ENCODE measurements around the gene RNLS.
"Not testable (repeated sequence)": the region's sequence is repeated elsewhere in the genome, so short reads cannot be mapped to it uniquely, and the experiment has no call there.

The RNLS gene

DNA sequence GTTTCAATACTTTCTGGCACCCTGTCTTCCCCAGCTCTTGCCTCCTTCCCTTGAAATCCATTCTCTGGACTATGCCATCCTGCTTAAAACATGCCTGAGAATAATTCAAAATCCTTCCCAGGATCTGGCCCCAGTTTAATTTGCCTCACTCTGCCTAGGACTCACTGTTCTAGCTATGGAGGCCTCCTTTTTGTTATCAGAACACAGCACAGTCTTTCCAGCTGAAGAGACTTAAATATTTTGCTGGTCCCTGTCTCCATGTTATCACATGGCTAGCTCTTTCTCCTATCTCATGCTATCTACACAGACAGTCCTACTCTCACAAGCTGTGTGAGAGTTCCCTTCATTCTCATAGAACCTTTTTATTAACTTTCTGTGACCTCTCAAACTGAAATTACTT is 194.8 kb downstream of the RNLS start:
- no peak for DNase-seq (ENCODE audit: low read depth in 2 of 2)

DNA sequence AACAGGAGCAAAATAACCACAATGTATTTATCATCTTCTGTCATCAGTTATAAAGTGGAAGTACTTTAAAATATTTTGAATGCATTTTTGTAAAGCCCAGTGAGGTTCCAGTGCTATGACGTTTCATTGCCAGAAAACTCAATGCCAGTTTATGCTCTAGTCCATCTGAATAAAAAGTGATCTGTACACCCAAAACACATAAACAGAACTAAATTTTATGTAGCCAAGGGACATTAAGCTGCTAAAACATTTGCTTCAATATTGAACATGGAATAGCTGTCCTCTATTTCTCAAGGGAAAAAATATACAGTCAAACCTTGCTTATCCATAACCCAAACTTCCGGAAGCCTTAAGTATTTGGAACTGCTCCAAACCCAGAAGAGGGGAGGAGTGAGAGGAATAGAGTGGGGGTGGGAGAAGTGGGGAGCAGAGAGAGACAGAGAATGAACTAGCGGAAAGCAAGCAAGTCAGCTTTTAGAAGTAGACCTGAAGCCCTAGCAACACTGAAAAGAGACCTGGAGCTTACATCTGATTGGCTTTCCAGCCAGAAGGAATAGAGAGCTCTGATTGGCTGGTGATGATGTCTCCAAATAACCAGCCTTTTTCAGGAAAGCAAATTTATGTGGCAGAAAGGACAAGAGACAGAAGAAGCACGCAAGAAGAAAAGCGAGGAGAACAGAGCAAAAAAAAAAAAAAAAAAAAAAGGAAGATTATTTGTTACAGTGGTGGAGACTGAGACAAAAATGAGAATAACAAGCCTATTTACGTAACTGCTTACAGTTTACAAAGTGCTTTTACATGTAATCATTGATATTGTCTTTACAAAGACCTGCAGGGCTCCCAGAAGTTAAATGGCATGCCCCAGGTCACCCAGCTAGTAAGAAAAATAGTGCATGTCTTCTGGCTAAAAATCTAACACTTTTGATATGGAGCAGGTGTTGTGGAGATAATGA is 196.0 kb downstream of the RNLS start:
- no peak for DNase-seq (ENCODE audit: low read depth in 2 of 2)

DNA sequence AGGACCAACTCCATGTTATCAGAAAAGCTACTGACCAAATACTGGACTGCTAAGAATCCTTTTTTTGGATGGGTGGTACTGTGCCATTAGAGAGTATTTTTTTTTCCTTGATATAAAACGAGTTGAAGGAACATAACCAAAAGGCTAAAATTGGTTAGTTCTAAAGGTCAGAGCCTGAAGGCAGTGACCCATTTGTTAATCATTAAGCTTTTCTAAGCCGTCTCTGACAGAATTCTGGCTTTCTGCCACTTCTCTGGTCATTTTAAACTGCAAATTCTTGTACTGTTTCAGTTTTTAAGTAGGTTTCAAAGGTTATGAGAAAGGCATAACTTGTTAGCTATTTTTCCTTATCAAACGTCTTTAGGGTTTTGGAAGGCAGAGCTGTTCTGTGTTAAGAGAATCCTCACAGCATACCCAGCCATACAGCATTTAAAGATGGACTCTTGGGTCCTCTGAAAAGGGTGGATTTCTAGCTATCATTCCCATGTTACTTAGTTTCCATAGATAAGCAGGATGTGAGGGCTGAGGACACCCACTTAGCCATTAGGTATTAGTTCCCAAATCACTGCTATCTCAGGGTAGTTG is 196.8 kb downstream of the RNLS start:
- DNase-seq (ENCODE audit: low read depth in 2 of 2): no peak

DNA sequence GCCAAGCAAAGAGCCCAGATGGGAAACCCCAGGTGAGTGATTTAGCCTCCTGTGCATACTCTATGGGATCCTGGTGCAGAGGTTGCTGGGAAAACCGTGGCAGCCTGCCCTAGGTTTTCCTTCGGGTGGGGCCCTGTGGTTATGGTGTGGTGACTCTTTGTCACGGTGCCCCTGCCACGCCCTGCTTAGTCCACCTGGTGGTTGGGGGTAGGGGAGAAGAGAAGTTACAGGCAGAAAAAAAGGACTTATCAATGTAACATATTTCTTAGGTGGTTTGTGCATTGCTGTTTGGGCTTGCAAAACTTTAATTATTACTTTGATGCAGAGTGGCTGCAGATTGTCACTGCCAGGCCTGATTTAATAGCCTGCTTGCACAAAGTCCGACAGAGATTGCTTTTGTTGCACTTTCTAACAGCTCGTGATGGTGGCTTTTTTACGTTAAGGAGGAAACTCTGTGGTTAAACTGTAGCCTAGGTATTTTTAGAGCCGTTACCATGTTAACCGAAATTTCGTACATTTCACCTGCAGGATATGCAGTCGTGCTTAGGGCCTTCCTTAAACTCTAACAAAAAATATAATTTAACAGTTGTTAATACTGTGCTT is 197.4 kb downstream of the RNLS start:
- peak; percentile 17 to 29 for DNase-seq (ENCODE audit: low read depth in 2 of 2)

DNA sequence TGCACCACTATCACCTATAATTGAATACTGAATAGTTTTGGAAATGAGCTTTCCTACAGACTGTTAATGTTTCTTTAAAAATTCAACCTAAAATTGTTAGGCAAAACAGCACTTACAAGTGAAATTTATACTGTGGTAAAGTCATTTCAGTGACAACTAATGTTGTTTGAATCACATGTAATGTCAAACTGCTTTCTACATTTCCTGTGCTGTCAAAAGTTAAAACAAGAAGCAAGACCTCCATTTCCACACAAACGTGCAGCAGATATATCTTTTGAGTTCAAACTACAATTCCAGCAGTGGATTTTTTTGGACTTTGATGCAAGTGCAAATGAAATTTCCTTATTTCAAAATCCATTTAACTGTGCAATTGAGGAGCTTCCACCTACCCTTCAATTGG is 199.8 kb downstream of the RNLS start:
- no peak for DNase-seq (ENCODE audit: low read depth in 2 of 2)

DNA sequence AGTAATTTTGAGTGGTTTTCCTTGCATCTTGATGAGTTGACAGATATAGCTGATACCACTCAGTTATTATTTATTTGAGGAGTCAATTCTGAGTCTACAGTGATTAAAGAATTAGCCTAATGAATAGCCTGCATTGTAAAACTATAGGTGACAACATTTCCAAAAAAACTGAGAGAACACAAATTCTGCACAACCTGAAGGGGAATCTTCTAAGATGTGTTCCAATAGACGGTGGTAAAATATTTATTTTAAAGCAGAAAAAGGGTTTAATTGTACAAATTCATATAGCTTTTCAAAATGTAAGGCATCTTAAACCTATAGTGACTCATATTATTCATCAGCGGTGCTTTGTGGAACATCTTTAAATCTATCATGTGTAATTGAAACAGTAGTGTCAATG is 200.4 kb downstream of the RNLS start:
- no peak for DNase-seq (ENCODE audit: low read depth in 2 of 2)

DNA sequence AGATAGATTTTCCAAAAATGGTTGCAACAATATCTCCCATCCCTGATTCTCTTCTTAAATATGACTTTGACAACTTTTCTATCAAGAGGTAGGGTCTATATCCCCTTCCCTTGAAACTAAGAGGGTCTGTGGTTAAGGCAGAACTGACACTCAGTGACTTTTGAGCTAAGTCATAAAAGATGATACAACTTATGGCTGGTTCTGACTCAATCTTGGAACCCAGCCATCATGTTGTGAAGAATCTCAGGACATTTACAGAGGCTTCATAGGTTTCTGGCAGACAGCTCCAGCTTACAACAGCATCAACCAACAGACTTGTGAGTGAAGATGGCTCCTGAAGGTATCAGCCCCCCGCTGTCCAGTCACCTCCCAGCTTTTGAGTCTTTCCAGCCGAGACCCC is 203.5 kb downstream of the RNLS start:
- DNase-seq (ENCODE audit: low read depth in 2 of 2): no peak

DNA sequence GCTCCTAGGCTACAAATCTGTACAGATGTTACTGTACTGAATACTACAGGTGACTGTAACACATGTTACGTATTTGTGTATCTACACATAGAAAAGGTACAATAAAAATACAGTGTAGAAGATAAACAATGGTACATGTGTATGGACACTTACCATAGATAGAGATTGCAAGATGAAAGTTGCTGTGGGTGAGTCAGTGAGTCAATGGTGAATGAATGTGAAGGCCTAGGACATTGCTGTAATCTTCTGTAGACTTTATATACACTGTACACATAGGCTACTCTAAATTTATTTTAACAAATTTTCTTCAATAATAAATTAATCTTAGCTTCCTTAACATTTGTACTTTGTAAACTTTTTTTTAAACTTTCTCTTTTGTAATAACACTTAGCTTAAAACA is 205.6 kb downstream of the RNLS start:
- DNase-seq (ENCODE audit: low read depth in 2 of 2): no peak

DNA sequence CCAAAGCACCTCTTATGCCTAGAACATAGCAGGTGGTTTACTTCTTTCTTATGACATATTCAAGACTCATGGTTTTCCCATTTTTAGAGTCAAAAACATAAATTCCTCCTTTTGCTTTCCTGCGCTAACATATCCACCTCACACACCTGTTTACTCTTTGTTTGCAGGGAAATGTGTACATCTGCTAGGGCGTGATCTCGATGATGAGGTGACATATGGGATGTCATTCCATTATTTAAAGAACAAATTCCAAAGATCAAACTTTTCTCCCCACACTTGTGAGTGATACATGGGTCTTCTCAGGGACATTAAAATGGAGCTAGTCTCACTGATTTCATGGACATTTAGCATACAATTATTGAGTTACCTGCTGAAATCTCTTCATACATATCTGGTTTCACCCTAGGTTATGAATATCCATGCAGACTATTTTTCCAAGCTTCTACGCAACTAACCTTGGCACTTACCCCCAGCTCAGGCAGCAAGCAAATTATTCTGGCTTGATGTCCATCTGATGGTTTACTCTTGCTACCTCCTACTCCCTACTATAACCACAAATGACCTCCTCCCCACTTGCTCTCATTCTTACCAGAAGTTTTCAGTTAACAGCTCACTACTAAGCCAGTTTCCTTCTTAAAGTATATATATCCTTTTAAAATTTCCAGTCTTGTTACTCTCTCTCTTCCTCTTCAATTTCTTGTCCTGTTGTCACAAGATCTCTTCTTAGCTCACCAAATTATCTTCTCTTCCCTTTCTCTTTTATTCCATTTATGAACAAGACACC is 208.5 kb downstream of the RNLS start:
- DNase-seq (ENCODE audit: low read depth in 2 of 2): no peak

DNA sequence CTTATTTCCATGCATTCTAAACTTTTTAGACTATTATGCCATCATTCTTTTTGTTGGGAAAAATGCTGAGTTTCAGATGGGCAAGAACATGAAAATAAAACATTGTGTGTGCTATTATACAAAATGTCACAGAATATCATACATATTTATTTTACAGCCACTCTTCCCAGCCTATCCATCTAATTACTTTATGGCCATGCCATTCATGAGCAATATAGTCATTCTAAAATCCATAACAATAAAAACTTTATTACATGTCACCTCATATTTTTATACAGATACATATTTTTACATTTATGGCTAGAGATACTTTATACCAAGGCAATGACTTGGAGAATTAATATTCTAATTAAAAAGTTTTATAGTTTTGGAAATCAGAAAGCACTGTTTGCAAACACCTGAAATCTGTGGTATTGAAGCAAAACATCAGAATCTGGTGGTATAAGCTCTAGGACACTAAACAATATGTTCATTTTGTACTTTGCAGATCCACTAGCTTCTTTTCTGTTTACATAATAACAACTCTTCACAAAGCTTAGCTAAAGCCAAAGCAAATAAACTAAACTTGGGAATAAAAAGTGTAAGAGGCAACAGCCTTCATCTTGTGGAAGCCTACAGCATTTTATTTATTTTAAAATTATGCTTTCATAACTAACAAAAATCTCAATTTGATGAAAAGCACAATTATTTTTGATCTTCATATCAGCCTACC is 210.1 kb downstream of the RNLS start:
- no peak for DNase-seq (ENCODE audit: low read depth in 2 of 2)

DNA sequence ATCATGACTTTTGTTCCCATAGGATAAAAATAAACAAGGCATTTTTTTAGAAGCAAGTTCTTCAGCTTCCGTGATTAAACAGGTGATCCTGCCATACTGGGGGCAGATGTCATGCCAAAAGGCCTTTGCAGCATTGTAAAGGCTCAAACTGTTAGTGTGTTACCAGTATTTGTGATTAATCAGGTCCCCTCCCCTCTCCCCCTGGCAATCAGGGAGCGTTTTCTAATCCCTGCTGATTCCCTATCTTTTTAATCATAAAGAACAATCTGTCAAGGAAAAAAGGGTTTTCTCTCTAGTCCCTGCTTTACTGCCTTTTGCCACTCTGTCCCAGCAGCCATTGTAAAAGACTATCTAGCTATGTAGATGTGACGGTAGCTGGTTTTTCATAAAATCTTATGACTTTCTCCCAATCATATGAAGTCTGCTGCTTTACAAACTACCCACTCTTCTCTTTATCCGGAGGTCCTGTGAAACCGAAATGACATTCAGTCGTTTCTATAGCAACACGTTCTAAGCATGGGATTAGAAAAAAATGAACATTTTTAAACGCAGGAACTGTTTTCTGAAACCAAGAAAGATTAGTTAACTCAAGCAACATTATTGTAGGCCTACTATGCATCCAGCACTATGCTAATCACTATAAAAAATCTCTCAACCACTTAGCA is 210.9 kb downstream of the RNLS start:
- no peak for DNase-seq (ENCODE audit: low read depth in 2 of 2)

DNA sequence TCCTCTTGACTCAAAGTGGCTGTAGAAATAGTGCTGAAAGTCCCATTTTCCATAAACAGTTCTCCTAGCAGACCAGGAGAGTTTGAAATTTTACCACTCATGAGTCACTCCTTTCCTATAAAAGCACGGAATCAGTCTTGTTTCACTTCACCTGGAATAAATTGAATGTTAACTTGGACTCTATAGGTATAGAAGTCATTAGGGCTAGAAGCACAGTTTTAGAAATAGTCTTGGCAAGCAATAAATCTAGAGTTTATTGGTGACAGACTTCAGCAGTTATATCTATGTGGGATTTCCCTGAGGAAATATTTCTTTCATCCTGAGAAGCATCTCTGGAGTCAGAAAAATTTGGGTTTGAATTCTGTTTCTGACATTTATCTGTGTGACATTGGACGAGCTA is 212.4 kb downstream of the RNLS start:
- DNase-seq (ENCODE audit: low read depth in 2 of 2): no peak

DNA sequence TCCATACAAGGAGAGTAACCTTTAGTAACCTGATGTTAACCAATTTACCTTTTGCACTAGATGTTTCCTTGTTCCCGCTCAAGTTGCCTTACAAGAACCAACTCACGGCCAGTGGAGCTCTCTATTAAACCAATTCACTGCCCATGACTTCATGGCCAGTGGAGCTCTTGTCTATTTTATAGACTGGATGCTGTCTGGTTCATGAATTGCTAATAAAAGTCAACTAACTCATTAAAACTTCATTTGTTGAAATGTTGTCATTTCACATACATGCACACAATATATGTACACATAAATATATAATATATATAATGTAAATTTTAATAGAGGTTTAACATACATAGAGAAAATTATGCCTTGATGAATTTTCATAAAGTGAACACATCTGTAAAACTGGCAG is 216.3 kb downstream of the RNLS start:
- DNase-seq (ENCODE audit: low read depth in 2 of 2): no peak

DNA sequence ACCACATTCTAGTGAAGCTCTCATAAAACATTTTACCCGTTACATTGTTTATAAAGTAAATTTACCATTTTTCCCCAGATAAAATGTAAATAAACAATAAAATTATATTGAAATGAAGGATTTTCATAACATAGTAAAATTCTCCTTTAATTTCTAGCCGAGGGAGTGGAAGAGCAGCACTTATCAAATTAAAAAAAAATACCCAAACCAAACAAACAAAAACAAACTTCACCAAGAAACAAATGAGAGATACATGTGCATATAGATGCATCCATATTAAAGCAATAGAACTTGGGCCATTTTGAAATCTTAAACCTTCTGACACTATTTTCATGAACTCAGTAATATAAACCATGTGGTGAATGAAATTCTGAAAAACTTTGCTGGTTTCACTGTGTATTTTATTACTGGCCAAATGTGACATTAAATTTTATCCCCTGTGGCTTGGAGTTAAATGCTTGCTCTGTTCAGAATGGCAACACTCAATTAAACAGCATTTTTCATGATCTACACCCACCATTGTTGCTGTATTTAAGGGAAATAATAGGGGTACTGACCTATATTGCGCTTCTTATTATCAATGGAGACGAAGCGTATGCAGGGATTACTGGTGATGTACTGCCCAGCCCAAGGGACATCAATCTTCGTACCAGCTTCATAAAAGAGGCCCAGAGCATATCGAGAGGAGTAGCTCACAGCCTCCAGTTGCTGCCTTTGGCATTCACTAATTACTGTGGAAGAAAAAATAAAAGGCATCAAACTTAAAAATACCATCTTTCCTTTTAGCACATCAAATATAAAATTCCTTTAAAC is 220.9 kb downstream of the RNLS start:
- no peak for DNase-seq (ENCODE audit: low read depth in 2 of 2)

DNA sequence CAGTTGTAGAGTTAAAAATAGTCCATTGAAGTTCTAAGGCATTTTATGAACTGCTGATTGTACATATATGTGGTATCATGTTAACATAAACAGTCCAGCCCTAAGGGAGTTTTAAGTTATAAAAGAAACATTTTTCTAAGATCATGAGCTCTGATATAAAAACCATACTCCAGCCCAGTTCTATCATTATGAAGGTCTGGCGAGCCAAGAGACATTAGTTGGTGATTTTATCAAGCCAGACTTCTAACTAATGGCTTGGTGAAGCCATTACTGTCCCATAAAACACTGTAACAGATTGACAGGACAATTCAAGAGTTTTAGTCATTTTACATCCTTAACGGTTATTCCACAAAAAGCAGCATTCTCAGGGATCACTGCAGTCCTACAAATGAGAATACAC is 221.6 kb downstream of the RNLS start:
- no peak for DNase-seq (ENCODE audit: low read depth in 2 of 2)

DNA sequence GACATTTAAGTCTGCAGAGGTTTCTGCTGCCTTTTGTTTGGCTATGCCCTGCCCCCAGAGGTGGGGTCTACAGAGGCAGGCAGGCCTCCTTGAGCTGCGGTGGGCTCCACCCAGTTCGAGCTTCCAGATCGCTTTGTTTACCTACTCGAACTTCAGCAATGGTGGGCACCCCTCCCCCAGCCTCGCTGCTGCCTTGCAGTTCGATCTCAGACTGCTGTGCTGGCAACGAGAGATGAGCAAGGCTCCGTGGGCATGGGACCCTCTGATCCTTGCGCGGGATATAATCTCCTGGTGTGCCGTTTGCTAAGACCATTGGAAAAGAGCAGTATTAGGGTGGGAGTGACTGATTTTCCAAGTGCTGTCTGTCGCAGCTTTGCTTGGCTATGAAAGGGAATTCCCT is 227.4 kb downstream of the RNLS start:
- DNase-seq (ENCODE audit: low read depth in 2 of 2): not testable (repeated sequence)

DNA sequence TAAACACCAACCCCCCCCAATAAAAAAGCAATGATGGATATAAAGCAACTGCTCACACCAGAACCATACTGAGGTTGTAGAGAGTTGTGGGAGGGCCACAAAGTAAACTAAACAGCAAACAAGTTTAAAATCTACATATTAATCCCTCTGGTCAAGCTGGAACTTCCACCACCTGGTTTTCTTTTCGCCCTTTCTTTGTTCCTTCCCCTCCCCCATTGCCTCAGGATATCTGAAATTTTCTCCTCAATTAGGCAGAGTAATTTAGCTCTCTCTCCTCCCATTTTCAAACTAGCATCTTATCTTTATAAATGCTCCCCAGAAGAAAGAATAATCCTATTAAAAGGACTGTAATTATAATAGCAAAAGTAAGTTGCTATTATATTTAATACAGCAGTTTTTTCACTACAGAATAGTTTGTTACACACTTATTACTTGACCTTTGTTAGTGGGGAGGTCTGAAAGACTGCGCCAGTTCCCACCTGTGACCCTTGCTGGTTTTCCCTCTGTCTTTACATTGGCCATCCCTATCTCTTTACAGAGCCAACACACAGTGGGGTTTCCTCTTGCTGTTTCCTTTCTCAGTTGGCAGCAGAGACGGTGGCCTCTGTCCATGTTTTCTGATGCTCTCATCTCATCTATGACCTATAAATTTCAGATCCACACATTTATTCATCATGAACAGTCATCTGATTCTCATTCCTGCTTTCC is 235.4 kb downstream of the RNLS start:
- no peak for DNase-seq (ENCODE audit: low read depth in 2 of 2)

DNA sequence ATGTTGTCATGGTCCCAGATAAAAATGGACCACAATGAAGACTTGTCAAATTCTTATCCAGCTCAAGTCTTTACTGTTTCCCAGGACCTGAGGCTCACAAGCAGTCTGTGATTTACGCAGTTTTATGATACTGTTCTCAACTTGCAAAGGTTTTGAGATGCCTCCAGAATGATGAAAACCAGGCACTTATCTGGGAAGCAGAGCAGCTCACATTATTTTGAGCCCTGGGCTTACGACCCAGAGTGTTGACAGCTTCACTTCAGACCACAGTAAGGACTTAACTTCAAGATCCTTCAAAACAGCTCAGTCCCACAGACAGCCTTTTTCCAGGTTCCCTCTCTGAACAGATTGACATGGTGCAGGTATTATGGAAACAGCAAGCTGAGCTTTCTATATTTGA is 236.1 kb downstream of the RNLS start:
- no peak for DNase-seq (ENCODE audit: low read depth in 2 of 2)

DNA sequence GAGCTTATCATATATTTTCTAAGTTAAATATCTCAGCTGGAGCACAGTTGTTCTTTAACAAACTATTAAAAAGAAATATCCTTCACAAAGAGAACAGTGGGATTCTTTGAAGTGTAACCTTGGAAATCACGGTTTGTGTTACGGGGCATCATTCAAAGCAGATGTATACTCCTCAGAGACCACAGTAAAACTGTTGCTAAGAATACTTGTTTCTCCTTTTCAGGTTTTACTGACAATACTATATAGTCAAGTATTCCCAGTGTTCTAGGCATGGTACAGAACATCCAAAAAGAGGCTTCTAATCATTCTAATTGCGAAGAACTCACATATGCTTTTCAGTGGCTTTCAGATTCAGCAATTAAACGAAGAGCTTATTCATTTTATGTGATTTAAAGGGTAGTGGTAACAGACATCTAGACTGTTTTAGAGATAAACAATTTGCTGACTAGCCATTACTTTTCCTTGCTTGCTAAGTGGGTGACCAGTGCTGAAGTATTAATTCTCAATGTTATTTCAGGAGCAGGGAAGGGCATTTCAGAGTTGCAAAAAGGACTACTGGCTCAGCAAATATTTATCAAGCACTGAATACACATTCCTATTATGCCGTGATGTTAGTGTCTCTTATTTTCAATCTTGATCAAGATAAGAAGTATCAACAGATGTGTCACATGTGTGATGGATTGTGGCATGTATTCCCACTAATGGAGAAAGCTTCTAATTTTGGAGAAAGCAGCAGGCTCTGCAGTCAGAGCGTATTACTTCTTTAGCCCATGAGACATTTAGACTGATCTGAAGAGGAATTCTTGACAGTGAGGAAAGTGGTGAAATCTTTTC is 236.8 kb downstream of the RNLS start:
- no peak for DNase-seq (ENCODE audit: low read depth in 2 of 2)
